Loucy (cell line): Measurements from ENCODE around the gene CTNNB1.

Experiments
- H2AFZ ChIP-seq: fragments of 200-600 bp; sonication (generic); 2 replicates; pipeline ENCODE4 v1.6.0; 2016; ENCODE audit warnings: antibody characterized with exemption, mild to moderate bottlenecking, low read length, moderate library complexity
- H3F3A ChIP-seq: fragments of 200-600 bp; 2 replicates; pipeline ENCODE4 v1.6.0; 2016; ENCODE audit warnings: antibody characterized with exemption, low read depth, mild to moderate bottlenecking
- H3K27me3 ChIP-seq: fragments of 200-600 bp; sonication (generic); 2 replicates; pipeline ENCODE4 v1.6.1; 2014; ENCODE audit warnings: low read length, mild to moderate bottlenecking; ENCODE audit not compliant: insufficient read depth, poor library complexity, severe bottlenecking
- H3K36me3 ChIP-seq: fragments of 200-600 bp; sonication (generic); 2 replicates; pipeline ENCODE4 v1.6.1; 2016; ENCODE audit warnings: low read length; ENCODE audit not compliant: insufficient read depth
- H3K4me1 ChIP-seq: fragments of 200-600 bp; sonication (generic); 2 replicates; pipeline ENCODE4 v1.5.1; 2014; ENCODE audit warnings: low read length, mild to moderate bottlenecking; ENCODE audit not compliant: insufficient read depth, poor library complexity, severe bottlenecking
- H3K4me2 ChIP-seq: fragments of 200-600 bp; sonication (generic); 2 replicates; pipeline ENCODE4 v1.6.0; 2014; ENCODE audit warnings: antibody characterized with exemption, low read length, low read depth, mild to moderate bottlenecking; ENCODE audit not compliant: poor library complexity, severe bottlenecking
- H3K4me3 ChIP-seq: fragments of 200-600 bp; sonication (generic); 2 replicates; pipeline ENCODE4 v1.5.1; 2014; ENCODE audit warnings: low read length, mild to moderate bottlenecking, mixed read lengths; ENCODE audit not compliant: poor library complexity, severe bottlenecking
- H3K79me2 ChIP-seq: fragments of 200-600 bp; sonication (generic); 2 replicates; pipeline ENCODE4 v1.6.1; 2014; ENCODE audit warnings: low read length; ENCODE audit not compliant: insufficient read depth
- H3K9ac ChIP-seq: fragments of 200-600 bp; sonication (generic); 2 replicates; pipeline ENCODE4 v1.6.0; 2014; ENCODE audit warnings: mild to moderate bottlenecking, low read depth, low read length, moderate library complexity; ENCODE audit not compliant: poor library complexity, severe bottlenecking
- H3K9me2 ChIP-seq: fragments of 200-600 bp; sonication (generic); replicated peaks from 2 replicates; pipeline ENCODE4 v1.6.1; 2016; ENCODE audit warnings: low read depth, low read length, mixed read lengths
- H3K9me3 ChIP-seq: fragments of 200-600 bp; sonication (generic); 2 replicates; pipeline ENCODE4 v1.6.1; 2014; ENCODE audit warnings: mild to moderate bottlenecking, antibody characterized with exemption, low read length, low read depth; ENCODE audit not compliant: insufficient read depth
- H4K20me1 ChIP-seq: fragments of 200-600 bp; sonication (generic); 2 replicates; pipeline ENCODE4 v1.6.0; 2014; ENCODE audit warnings: antibody characterized with exemption, low read length, mild to moderate bottlenecking; ENCODE audit not compliant: insufficient read depth, poor library complexity, severe bottlenecking
- CTCF ChIP-seq: fragments of 200-600 bp; sonication (generic); conservative IDR thresholded peaks from 2 replicates; pipeline ENCODE4 v1.5.1; 2014; ENCODE audit warnings: mild to moderate bottlenecking, antibody characterized with exemption, low read length
- EZH2phosphoT487 ChIP-seq: fragments of 200-600 bp; IDR thresholded peaks from 2 replicates; pipeline ENCODE4 v1.6.1; 2018; ENCODE audit warnings: antibody characterized with exemption, mild to moderate bottlenecking, moderate library complexity, borderline replicate concordance

The CTNNB1 gene

DNA sequence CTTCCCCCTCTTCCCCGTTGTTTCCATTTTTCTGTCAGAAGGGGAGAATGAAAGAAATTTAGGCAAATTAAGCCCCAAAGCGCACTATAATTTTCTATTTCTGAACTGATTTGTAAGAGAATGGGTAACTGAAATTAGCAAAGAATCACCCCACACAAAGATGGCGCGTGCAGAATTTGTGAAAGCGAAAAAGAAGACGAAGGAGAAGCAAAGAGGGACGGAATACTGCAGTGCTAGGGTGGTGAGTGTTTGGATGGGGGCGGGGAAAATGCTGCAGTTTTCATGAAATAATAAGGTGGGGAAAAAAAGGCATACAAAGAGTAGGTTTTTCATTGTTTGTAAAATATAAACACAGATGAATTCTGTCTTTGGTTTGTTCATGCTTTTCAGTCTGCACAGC lies 4.6 kb upstream of the CTNNB1 start:
- no peak for TF ChIP-seq EZH2phosphoT487
- TF ChIP-seq CTCF, result no peak
- H2AFZ ChIP-seq, result no peak overlapping the region

DNA sequence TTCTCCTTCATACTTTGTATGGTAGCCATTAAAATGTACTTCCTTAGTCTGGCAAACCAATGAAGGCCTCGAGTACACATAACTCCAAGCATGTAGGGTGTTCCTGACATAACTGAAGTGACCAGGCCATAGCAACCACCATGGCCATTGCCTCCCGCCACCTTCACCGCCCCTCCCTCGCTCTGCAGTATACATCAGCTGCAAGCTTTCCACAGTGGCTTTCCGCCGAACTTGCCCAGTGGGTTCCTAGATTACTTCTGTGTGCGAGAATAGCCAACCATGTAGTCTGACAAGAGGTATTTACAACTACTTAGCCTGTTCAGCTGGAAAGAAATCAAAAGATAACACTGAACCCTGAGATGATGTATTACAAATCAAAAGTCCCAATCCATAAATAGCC lies 3.4 kb upstream of the CTNNB1 start:
- Histone ChIP-seq H2AFZ (no peak overlapping the region), H3F3A (0 out of 2 replicates have a peak, but pooled peaks cover 6% of the 10 kb centered on the region), H3K4me1 (peaks cover 5% of the 10 kb centered on the region), H4K20me1 (peaks cover 10% of the 10 kb centered on the region), H3K36me3 (no peaks in the 10 kb centered on the region), H3K9ac (no peak overlapping the region), H3K27me3 (no peaks in the 10 kb centered on the region), H3K4me3 (no peak overlapping the region), H3K4me2 (no peak overlapping the region), H3K9me3 (no peaks in the 10 kb centered on the region), H3K79me2 (peaks cover 15% of the 10 kb centered on the region), H3K9me2 (no peaks in the 10 kb centered on the region)
- no peak for TF ChIP-seq EZH2phosphoT487
- no peak for TF ChIP-seq CTCF

More for the DNA sequence above, 4.6 kb upstream of the CTNNB1 start:
- Histone ChIP-seq H3K79me2 (peaks cover 5% of the 10 kb centered on the region; the same call in 1 of the 2 replicates), H3K9ac (no peak overlapping the region), H3K36me3 (no peaks in the 10 kb centered on the region), H3K4me1 (peaks cover 5% of the 10 kb centered on the region), H3F3A (0 out of 2 replicates have a peak, but pooled peaks cover 6% of the 10 kb centered on the region), H3K9me3 (no peaks in the 10 kb centered on the region), H4K20me1 (no peaks in the 10 kb centered on the region), H3K4me2 (no peak overlapping the region), H3K4me3 (no peak overlapping the region), H3K9me2 (no peaks in the 10 kb centered on the region), H3K27me3 (no peaks in the 10 kb centered on the region)

GRCh38 chr3:41196499-41197410 lies 2.5 kb upstream of the CTNNB1 start:
- H3K9ac ChIP-seq, result no peak overlapping the region
- no peak overlapping the region for H3K4me3 ChIP-seq
- H3K79me2 ChIP-seq, result peaks cover 23% of the 10 kb centered on the region
- no peaks in the 10 kb centered on the region for H3K27me3 ChIP-seq
- peaks cover 12% of the 10 kb centered on the region for H3K4me1 ChIP-seq
- no peak overlapping the region for H3K4me2 ChIP-seq
- no peak for TF ChIP-seq CTCF
- TF ChIP-seq EZH2phosphoT487, result no peak
- peaks cover 18% of the 10 kb centered on the region for H4K20me1 ChIP-seq
- no peak overlapping the region for H2AFZ ChIP-seq
- no peaks in the 10 kb centered on the region for H3K9me2 ChIP-seq
- 0 out of 2 replicates have a peak, but pooled peaks cover 6% of the 10 kb centered on the region for H3F3A ChIP-seq
- no peaks in the 10 kb centered on the region for H3K36me3 ChIP-seq
- H3K9me3 ChIP-seq, result no peaks in the 10 kb centered on the region
